Measurements from ENCODE around the gene TEX44.

Gene TEX44

DNA sequence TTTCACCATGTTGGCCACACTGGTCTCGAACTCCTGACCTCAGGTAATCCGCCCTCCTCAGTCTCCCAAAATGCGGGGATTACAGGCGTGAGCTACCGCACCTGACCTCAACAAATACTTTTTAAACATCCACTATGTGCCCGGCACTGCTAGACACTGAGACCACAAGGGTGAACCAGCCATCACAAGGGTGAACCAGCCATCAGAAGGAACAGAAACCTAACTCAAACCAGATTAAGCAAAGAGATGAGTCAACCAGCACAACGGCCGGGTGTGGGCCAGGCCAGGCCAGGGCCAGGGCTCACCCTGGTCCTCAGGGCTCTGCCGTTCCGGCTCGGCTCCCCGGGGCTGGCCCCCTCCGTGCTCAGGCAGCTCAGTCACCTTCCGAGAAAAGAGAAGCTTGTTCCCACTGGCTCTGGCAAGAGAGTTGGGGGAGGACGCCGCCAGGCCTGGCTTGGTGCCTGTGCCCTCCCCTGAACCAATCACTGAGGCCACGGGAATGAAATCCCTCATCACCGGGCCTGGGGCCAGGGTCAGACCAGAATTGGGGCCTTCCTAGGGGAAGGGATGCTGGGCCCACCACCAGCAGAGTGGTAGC is 4.4 kb downstream of the TEX44 start:
- TF ChIP-seq ZNF501 (tag by site-specific recombination; IDR thresholded peaks at IDR 0.05) (no peak), ZFP37 (tag by site-specific recombination; IDR thresholded peaks at IDR 0.05) (no peak), ZNF585B (tag by site-specific recombination; IDR thresholded peaks at IDR 0.05) (no peak), ZNF433 (tag by site-specific recombination; IDR thresholded peaks at IDR 0.05; ENCODE audit: low read depth) (no peak), ZNF174 (tag by site-specific recombination; IDR thresholded peaks at IDR 0.05) (no peak), ZNF404 (tag by site-specific recombination; IDR thresholded peaks at IDR 0.05) (no peak), ZXDB (tag by site-specific recombination; IDR thresholded peaks at IDR 0.05) (no peak), MZF1 (tag by site-specific recombination; IDR thresholded peaks at IDR 0.05; ENCODE audit: borderline replicate concordance) (no peak), ZNF211 (tag by site-specific recombination; IDR thresholded peaks at IDR 0.05; ENCODE audit: low read depth) (no peak), ZNF658 (tag by site-specific recombination; IDR thresholded peaks at IDR 0.05) (no peak), KLF1 (tag by site-specific recombination; IDR thresholded peaks at IDR 0.05) (no peak), ZNF302 (tag by site-specific recombination; IDR thresholded peaks at IDR 0.05; ENCODE audit: low read depth) (no peak)
- TF ChIP-seq, protein P1, sequence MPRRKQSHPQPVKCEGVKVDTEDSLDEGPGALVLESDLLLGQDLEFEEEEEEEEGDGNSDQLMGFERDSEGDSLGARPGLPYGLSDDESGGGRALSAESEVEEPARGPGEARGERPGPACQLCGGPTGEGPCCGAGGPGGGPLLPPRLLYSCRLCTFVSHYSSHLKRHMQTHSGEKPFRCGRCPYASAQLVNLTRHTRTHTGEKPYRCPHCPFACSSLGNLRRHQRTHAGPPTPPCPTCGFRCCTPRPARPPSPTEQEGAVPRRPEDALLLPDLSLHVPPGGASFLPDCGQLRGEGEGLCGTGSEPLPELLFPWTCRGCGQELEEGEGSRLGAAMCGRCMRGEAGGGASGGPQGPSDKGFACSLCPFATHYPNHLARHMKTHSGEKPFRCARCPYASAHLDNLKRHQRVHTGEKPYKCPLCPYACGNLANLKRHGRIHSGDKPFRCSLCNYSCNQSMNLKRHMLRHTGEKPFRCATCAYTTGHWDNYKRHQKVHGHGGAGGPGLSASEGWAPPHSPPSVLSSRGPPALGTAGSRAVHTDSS (tag by site-specific recombination; IDR thresholded peaks at IDR 0.05) = no peak
- TF ChIP-seq, protein P2, sequence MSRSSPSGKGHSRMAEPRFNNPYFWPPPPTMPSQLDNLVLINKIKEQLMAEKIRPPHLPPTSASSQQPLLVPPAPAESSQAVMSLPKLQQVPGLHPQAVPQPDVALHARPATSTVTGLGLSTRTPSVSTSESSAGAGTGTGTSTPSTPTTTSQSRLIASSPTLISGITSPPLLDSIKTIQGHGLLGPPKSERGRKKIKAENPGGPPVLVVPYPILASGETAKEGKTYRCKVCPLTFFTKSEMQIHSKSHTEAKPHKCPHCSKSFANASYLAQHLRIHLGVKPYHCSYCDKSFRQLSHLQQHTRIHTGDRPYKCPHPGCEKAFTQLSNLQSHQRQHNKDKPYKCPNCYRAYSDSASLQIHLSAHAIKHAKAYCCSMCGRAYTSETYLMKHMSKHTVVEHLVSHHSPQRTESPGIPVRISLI (tag by site-specific recombination; IDR thresholded peaks at IDR 0.05) = no peak
- TF ChIP-seq, protein P3, sequence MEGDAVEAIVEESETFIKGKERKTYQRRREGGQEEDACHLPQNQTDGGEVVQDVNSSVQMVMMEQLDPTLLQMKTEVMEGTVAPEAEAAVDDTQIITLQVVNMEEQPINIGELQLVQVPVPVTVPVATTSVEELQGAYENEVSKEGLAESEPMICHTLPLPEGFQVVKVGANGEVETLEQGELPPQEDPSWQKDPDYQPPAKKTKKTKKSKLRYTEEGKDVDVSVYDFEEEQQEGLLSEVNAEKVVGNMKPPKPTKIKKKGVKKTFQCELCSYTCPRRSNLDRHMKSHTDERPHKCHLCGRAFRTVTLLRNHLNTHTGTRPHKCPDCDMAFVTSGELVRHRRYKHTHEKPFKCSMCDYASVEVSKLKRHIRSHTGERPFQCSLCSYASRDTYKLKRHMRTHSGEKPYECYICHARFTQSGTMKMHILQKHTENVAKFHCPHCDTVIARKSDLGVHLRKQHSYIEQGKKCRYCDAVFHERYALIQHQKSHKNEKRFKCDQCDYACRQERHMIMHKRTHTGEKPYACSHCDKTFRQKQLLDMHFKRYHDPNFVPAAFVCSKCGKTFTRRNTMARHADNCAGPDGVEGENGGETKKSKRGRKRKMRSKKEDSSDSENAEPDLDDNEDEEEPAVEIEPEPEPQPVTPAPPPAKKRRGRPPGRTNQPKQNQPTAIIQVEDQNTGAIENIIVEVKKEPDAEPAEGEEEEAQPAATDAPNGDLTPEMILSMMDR (tag by site-specific recombination; IDR thresholded peaks at IDR 0.05) = no peak
- TF ChIP-seq, protein P4, sequence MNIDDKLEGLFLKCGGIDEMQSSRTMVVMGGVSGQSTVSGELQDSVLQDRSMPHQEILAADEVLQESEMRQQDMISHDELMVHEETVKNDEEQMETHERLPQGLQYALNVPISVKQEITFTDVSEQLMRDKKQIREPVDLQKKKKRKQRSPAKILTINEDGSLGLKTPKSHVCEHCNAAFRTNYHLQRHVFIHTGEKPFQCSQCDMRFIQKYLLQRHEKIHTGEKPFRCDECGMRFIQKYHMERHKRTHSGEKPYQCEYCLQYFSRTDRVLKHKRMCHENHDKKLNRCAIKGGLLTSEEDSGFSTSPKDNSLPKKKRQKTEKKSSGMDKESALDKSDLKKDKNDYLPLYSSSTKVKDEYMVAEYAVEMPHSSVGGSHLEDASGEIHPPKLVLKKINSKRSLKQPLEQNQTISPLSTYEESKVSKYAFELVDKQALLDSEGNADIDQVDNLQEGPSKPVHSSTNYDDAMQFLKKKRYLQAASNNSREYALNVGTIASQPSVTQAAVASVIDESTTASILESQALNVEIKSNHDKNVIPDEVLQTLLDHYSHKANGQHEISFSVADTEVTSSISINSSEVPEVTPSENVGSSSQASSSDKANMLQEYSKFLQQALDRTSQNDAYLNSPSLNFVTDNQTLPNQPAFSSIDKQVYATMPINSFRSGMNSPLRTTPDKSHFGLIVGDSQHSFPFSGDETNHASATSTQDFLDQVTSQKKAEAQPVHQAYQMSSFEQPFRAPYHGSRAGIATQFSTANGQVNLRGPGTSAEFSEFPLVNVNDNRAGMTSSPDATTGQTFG (tag by site-specific recombination; IDR thresholded peaks at IDR 0.05; ENCODE audit: borderline replicate concordance) = no peak
- TF ChIP-seq, protein P5, sequence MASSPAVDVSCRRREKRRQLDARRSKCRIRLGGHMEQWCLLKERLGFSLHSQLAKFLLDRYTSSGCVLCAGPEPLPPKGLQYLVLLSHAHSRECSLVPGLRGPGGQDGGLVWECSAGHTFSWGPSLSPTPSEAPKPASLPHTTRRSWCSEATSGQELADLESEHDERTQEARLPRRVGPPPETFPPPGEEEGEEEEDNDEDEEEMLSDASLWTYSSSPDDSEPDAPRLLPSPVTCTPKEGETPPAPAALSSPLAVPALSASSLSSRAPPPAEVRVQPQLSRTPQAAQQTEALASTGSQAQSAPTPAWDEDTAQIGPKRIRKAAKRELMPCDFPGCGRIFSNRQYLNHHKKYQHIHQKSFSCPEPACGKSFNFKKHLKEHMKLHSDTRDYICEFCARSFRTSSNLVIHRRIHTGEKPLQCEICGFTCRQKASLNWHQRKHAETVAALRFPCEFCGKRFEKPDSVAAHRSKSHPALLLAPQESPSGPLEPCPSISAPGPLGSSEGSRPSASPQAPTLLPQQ (tag by site-specific recombination; IDR thresholded peaks at IDR 0.05) = no peak
- CTCF ChIA-PET = interaction anchor here (0.5 to 0.7 kb wide), 3 partner anchors 8 to 49 kb away, joined by 3 to 4 read pairs (median 3); no protein-coding TSS in a partner anchor

More for the DNA sequence above, 4.4 kb downstream of the TEX44 start:
- H3K27ac ChIP-seq (ENCODE audit: extremely low read depth, low read depth, low read length) = no peak overlapping the region
- no peaks in the 10 kb centered on the region for H3K9me3 ChIP-seq (ENCODE audit: control insufficient read depth, insufficient read depth, low read depth, low read length)
- POLR2A ChIA-PET = no interaction called here
- no peak overlapping the region for H3K4me3 ChIP-seq (ENCODE audit: low read depth, low read length)
- H3K4me1 ChIP-seq (ENCODE audit: control insufficient read depth, insufficient read depth, low read length) = no peaks in the 10 kb centered on the region
- H3K36me3 ChIP-seq (ENCODE audit: control insufficient read depth in 2 of 2, insufficient read depth in 1 of 2, low read length in 2 of 2) = no peaks in the 10 kb centered on the region
